CD1c-positive myeloid dendritic cell (primary cell): ENCODE data around the gene PCP4L1.

ENCODE experiments used
- DNase-seq: peaks from one replicate; pipeline ENCODE4 v3.0.0-alpha.2; 2016; ENCODE audit errors: extremely low spot score

Gene PCP4L1

DNA sequence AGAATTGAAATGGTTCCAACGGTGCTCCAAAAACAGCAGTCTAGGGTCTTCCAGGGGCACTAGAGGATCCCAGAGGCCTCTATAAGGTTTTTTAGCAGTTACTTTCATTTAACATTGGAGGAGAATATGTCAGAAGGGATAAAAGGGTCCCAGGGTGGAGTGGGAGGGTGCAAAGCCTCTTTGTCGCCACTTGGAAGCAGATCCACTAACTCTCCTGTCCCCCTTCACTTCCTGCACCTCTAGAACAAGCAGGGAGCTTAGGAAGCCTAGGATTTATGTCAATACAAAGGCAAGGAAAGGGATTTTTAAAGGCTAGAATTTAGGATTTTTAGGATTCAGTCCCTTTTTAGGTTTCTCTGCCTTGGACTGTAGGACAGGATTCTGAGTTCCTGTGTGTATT lies 8.3 kb downstream of the PCP4L1 start:
- no peak for DNase-seq

DNA sequence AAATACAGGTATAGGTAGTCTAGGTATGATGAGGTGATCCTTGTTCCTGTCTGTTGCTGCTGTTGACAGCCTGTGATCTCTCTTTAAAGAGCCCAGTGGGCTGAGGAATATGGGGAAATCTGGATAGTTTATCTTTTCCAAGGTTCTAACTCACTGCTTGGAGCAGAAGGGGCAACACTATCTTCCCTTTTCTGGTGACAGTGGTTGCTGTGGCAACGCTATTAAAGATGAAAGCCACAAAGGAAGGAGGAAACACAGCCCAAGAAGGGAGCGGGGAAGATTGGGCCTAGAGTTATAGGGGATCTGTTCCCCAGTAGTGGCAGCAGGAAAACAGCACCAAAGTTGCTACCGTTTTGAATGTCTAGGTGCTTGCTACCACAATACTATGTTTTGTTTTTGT lies 8.8 kb downstream of the PCP4L1 start:
- DNase-seq = peak; percentile 54

DNA sequence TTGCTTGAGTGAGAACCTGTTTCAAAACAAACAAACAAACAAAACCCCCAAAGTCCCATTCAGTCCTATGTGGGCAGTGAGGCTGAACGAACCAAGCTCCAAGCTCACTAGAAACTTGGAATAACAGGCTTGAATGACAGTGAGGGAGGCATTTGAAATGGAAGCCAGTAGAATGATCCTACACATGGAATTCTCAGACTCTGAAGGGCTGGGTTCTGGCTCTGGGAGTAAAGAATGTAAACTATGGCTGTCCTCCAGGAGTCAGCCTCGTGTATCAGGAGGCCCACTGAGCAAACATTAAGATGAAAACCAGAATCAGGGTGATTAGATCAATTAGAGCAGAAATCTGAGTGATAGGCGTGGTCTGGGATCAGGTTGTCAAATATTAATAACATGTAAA lies 14.9 kb downstream of the PCP4L1 start:
- no peak for DNase-seq

DNA sequence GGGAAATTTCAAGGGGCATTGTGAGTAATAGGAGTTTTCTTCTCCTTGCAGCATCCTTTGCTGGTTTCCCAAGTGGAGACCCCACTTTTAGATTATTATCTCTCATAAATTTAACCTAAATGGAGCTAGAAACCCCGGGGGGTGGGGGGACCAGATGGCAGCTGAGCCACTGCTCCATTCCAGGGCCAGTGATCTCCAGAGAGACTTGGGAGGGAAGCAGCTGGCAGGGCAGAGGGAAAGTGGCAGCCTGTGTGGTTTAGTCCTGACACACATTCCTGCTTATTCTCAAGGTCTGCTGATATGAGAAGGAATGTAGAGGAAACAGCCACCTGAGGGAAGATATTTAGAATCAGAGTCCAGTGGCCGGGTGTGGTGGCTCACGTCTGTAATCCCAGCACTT lies 16.3 kb downstream of the PCP4L1 start:
- DNase-seq = no peak

DNA sequence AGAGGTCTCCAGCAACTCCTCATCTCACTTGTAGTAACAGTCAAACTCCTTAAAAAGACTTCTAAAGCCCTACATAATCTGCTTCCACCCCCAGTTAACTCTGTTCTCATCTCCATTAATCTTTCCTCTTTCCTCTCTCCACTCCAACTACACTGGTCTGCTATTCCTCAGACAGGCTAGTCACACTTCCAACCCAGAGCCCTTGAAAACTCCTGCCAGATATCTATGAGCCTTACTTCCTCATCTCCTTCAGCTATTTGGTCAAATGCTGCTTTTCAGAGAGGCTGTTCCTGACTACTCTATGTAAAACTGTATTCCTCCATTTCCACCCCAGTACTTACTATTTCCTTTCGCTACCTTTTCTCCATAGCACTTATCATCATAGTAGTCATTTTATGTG lies 24.4 kb downstream of the PCP4L1 start:
- no peak for DNase-seq

DNA sequence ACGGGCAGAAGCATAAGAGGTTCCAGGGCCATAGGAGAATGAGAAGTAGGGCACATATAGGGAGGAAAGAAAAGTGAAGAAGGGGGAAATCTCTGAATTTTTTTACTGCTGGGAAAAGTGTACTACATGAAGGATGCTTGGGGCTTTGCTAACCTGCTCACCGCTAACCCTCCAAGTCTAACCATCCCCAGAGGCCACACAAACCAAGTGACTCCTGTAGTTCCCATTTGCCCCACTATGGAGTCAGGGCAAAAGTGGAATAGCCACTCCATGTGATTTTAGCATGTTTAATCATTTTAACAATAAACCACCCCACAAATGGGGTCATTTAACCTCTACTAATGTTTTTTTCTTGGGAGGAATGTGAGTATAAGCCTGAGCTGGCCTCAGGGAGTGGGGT lies 26.6 kb downstream of the PCP4L1 start:
- DNase-seq = no peak

DNA sequence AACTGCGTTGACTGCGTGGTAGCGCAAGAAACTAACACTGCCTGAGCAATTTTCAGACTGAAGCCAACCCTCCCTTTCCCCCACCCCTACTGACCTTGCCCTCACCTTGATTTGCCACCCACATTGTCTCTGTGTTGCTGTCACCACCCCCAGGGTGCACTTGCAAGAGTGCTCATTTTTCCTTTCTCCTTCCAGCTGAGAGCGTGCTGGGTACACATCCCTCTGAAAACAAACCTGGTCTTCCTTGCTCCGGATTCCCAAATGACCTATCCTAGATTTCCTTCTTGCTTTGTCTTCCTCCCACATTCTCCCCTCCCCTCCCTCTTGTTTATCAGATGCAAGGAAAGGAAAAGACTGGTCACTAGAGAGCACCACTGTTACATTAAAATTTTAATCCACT lies 27.0 kb downstream of the PCP4L1 start:
- no peak for DNase-seq

DNA sequence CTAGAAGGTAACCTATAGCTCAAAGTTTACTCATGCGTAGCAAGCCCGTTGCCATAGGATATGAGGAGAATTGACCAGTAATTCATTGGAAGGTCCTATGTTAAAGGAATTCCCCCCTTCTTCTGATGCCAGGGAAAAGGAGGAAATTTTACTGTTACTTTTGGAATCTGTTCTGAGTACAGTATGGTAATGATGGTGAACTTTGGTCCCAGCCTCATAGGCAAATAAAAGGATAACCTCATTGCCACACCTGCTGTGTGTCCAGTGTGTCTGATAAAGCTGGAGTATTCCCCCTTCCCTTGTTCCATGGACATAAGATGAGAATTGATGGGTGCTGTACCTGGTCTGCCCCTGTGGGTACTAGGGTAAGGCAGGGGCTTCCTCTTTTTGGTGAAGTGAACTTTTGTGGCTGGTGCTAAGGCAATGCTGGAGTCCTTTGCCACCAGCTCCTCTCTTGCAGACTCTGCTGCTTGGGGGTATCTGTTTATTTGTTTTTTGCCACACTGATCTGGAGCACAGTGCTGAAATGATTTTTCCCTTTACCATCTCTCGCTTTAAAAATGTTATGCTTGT lies 29.0 kb downstream of the PCP4L1 start:
- DNase-seq = no peak

DNA sequence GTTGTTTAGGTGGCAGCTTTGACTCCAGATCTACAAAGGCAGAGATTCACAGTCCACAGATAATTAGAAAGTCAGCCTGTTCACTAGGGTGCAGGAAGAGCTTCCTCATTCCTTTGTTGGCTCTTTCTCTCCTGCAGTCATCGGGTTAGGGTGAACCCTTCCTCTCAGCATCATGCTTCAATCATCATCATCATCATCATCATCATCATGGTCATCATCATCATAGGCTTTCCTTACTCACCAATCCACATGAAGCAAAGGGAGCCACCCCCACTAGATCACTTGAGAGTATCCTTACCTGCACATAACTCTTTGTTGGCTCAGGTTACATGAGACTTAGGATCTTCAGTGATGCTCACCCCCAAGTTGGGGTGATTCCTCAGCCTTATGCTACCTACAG lies 32.2 kb downstream of the PCP4L1 start:
- no peak for DNase-seq

DNA sequence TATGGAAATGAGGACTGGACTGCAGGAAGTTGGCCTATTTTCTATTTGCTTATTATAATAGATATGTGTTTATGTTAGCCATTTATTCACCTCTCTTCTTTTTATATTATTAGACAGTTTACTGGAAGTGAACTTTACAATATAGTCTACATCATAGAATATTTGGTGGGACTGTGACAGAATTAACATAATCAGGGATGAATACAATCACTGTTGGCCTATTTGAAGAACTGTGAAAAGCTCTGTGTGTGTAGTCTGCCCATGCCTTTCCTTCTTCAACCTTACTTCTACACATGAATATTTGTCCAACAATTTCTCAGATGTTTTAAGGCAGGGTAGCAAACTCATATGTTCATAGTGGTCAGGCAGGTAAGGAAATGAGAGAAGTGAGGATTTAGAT lies 38.9 kb downstream of the PCP4L1 start:
- DNase-seq = no peak

DNA sequence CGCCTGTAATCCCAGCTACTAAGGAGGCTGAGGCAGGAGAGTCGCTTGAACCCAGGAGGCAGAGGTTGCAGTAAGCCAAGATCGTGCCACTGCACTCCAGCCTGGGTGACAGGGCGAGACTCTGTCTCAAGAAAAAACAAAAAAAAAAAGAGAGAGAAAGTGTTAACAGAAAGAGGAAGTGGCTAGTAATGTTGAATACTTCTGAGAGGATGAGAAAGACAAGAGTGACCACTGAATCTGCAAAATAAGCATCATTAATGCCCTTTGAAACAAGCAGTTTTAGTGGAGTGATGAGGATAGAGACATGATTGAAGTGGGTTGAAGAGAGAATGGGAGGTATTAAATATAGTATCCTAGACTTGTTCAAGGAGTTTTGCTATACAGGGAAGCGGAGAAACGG lies 39.6 kb downstream of the PCP4L1 start:
- DNase-seq = peak; percentile 42

DNA sequence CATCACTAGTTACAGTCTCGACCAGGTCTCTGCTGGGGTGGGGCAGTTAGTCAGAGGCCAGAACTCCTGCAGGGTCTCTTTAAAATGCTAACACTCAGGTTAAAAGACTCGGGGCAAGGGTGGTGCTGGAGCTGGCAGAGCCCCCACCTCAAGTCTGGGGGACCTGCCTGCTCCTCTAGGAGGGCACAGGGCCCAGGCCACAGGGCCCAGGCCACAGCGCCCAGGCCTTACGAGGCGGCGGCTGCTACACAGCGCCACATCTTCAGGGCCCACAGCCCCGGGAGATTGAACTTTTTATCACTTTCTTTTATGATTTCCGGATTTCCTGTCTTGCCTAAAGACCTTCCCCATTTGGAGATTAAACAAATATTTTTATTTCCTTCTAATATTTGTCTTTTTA lies 40.8 kb downstream of the PCP4L1 start:
- no peak for DNase-seq

DNA sequence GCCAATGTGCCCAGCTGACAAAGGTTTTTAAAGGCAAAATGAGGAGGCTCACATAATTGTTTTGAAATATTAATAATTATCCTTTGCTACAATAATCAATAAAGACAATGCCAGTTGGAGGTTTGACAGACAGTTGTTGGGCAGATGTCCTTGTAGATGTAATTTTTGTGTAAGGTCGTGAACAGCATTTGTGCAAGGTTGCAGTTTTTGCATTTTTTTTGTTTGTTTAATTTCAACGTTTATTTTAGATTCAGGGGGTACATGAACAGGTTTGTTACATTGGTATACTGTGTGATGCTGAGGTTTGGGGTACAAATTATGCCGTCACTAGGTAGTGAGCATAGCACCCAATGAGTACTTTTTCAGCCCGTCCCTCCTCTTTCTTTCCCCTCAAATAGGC lies 41.9 kb downstream of the PCP4L1 start:
- DNase-seq = no peak

DNA sequence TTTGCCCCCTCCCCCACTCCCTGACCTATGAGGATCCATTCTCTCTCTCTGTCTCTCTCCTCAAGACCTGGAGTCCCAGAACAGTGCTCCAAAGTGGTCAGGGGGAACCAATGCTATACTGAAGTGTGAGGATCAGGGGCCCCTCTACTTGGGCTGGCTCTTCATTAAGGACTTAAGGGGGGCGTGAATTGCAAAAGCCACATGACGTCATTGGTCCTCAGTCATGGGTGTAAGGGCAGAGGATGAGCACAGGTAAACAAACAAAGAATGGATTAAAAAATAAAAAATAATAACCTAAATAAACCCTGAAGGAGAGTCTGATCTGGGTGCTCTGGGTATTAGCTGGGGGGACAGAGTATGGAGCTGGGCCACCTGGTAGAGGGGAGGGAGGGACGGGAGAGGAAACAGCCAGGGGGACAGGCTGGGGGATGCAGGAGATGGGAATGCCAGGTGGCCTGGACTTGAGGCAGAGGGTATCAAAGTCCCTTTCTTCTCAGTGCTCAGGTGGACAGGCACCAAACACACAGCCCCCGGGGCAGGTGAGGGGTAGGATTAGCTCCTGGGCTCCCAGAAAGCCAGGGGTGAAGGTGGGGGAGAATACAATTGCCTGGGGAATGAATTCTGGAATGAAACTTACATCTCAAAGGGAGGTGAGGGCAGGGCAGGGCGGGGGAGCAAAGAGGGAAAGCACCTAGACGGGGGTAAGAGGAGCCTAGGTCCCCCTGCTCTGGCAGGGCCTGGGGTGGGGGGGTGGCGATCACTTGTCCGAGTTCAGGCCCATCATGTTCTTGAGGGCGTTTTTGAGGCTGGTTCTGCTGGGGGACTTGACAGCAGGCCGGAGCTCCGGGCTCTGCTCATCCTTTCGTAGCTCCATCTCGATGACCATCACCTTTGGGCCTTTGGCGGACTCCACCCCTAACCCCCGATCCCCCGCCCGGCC lies 46.7 kb downstream of the PCP4L1 start:
- no peak for DNase-seq

DNA sequence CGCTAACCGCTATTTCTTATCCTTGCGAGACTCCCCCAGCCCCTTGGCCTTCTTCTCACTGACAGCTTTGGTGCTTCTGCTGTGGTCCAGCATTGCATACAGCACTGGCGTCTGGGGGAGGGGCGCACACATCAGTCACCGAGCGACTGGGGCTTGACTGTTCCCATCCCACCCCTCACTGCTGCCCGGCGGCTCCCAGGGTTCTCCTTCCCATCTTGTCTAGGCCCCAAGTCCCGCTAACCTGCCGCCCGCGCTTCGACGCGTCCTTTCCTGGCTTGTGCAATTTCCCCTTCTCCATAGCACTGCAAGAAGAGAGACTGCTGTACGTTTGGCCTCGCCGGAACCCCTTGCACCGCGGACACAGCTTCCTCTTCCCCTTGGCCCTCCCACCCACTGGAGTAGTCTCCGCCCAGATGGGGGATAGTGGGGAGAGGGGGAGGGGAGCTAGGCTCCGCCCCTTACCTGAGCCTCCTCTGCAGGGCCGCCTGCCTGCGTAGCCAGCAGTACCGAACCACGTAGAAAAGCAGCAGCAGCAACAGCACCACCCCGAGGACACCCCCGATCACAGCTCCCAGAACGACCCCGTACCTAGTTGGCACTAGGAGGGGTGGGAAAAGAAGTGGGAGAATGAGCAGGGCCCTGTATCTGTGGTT lies 47.4 kb downstream of the PCP4L1 start:
- DNase-seq = peak; percentile 94

DNA sequence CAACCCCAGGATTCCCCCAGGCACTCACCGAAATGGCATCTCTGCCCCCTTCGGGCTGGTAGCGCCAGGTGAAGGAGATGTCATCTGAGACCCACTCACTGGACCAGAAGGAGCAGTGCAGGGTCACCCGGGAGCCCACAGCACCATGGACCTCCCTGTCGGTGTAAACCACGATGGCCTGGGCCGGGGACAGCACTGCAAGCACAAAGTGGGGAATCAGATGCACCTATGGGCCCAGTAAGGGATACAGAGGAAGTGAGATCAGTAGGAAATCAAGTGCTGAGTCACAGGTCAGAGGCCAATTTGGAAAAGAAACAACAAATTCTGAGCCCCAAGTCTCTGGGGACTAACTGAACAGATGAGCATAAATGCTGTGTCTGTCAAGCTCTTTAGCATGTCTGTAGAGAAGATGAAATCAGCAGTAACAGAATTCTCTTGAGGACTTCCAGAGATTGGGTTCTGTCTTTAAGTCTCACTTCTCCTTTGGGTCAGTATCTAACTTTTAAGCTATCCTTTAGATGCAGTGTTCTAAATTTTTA lies 48.8 kb downstream of the PCP4L1 start:
- DNase-seq = peak; percentile 39

DNA sequence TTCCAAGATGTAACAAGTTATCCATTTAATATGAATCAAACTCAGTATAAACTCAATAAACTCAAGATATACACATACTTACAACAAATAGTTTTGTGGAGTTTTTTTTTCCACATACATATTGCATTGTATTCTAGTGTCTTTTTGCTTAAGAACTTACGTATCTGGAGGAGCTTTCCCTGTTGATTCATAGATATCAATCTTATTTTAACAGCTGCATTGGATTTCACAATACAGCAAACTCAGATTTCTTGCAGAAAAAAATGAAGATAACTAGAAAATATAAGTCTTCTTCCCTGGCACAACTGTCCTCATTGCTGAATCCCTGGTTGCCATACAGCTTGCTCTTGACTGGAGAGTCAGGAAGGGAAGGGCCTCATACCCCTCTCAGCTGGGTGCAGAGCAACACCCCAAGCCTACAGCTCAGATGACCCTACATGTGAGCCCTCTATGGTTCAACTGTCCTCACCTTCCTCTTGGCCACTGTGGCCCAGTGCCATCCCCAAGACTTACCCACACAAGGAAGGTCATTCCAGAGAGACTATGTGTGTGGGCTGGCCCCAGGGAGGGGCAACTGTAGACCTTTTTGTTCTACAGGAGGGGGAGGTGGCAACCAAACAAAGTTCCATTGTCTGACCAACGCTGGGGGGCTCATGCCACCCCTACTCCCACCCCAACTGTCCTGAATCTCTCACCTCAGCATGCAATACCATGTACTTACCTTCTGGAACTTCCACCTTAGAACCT lies 49.5 kb downstream of the PCP4L1 start:
- DNase-seq = no peak

DNA sequence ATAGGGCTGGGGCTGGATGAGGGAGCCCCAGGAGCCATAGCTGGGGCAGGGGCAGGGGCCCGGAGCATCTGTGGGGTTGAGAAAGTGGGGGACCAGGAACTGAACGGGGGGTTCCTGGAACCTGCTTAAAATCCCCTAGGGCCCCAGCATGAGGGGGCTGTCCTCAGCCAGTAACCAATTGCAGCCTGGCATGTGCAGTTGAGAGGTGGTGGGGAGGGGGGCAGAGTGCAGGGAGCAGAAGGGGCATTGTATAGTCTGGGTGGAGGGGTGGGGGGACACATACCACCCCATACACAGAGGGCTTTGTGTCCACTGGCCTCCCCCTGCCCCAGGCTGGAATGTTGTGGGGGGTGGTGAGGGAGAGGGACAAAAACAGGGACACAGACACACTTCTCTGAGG lies 51.3 kb downstream of the PCP4L1 start, which contains the start of gene MPZ:
MPZ (minus strand) TSS at position 101 of the 400 bp plus-strand sequence; CDS start at position 38, 63 bp downstream.
- DNase-seq = no peak

DNA sequence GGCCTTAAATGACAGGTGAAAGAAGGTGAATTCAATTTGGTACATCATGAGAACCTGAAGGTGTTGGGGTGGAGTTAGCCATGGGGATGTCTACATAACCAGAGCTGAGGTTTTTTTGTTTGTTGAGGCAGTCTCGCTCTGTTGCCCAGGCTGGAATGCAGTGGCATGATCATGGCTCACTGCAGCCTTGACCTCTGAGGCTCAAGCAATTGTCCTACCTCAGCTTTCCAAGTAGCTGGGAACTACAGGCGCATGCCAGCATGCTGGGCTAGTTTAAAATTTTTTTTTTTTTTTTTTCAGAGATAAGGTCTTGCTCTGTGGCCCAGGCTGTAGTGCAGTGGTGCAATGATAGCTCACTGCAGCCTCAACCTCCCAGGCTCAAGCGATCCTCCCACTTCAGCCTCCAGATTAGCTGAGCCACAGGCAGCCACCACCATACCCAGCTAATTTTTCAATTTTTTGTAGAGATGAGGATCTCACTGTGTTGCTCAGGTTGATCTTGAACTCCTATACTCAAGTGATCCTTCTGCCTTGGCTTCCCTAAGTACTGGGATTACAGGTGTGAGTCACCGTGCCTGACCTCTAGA lies 53.1 kb downstream of the PCP4L1 start:
- no peak for DNase-seq

DNA sequence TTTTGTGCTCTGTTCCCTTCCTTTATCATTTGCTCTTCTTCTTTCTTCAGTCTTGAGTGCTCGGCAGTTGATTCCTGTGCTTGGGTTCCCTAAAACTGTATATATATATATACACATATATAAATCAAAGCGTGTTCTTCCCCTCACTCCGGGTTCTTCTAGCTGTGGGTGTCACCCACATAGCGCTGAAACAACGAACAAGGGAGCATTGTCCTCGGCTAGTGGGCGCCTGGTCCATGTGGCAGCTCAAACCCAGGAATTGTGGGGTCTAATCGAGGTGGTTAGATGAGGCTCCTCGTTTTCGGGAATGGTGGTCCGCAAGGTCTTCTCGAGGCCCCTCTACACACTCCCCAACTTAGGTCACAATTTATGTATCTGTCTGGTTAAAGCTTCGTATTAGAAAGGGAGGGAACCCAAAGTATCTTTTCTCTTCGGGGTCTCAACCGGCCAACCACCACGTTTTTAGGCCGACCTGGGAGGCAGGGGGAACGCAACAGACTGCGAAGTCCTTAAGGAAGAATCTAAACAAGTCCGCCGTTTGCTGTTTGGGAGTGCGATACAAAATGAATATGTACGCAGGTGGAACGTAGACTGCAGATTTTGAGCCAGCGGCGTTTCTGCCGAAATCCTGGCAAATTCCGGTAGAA lies 55.1 kb downstream of the PCP4L1 start:
- peak; percentile 40 for DNase-seq
